ENCODE results near the gene PARP4. TPM values are rescaled to one million over a fixed set of nuclear protein-coding genes. Genes with fewer than 3 reads are reported as not detected.

Gene PARP4
- total RNA-seq = 34.9 and 38.4 TPM in 2 replicates

GRCh38 chr13:24512197-24512907, at the start of gene PARP4:
TSS of gene PARP4 (minus strand) at chr13:24512778. CDS start at chr13:24503776, 9,002 bp downstream.

Other genes with a start within 250 kb of the PARP4 start
- not detected in 2 replicates for gene C1QTNF9, start 203.2 kb downstream of the PARP4 start, total RNA-seq
- gene ATP12A, start 167.6 kb upstream of the PARP4 start, total RNA-seq = not detected in 2 replicates